GM04504 (cell line): ENCODE results near the gene MINK1.
"Not testable (repeated sequence)": the region's sequence is repeated elsewhere in the genome, so short reads cannot be mapped to it uniquely, and the experiment has no call there.

ENCODE experiments used
- DNase-seq: peaks from one replicate; pipeline ENCODE4 v3.0.0-alpha.2; 2012; ENCODE audit warnings: low read depth

Gene MINK1

DNA sequence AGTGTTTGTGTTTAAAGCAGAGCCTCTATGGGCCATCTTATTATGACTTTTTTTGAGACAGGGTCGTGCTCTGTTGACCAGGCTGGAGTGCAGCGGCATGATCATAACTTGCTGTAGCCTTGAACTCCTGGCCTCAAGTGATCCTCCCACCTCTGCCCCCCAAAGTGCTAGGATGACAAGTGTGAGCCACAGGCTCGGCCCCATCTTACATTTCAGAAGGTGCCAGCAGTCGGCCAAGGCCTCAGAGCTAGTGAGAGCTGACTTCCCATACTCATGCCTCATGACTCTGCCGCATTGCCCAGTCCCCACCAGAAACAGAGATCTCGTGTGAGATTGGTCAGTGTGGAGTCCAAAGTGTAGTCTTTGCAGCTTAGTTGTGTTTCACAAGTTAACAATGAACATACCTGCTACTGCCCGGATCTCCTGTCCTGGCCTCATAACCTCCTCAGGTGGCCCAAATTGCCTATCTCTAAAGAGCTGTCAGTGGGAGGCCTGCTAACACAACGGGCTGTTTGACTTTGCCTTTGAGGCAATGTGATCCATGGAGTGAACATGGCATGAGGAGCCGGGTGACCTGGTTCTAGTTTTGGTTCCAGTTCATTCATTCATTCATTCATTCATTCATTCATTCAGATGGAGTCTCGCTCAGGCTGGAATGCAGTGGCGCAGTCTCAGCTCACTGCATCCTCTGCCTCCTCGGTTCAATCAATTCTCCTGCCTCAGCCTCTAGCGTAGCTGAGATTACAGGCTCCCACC lies 13.7 kb downstream of the MINK1 start:
- no peak for DNase-seq

DNA sequence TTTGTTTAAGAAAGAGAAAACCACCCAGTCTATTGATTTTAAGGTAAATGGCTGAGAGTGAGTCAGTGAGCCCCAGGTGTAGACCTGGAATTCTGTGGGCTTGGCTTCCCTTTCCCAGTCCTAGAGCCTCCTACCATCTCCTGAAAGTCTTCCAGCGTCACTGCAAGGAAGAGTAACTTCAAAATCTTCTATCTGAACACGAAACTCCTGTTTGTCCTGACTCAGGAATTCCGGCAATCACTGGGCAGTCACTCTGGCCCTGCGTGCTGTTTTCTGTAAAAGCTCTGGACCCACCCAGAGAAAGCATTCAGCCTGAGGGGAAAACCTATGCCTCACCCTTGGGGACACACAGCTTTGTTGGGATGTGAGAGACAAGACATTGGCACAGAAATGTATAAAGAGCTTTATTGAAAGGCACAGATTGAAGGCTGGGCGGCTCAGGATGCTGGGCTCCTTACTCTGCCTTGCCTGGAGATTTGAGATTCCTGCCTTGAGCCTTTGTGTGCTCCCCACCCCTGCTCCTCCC lies 15.9 kb downstream of the MINK1 start:
- DNase-seq: no peak

DNA sequence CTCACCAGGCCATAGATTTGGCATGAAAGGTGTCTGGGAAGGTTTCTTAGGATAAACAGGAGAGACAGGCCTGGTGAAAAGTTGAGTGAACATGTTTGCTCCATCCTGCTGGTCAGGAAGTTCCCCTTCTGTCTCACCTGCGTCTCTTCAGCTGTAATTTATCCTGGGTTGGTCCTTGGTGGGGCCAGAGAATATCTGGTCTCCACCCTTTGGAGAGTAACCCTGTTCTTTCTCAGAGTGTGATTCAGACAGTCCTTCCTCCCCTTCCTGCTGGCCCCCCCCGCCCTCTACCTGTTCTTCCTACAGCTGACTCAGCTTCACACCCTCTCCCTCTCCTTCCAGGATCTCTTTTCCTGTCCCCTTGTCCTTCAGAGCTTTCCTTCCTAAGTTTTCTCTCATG lies 17.1 kb downstream of the MINK1 start:
- DNase-seq: no peak

- no peak for DNase-seq
These were observed 17.9 kb downstream of the MINK1 start for GRCh38 chr17:4851084-4851483.

DNA sequence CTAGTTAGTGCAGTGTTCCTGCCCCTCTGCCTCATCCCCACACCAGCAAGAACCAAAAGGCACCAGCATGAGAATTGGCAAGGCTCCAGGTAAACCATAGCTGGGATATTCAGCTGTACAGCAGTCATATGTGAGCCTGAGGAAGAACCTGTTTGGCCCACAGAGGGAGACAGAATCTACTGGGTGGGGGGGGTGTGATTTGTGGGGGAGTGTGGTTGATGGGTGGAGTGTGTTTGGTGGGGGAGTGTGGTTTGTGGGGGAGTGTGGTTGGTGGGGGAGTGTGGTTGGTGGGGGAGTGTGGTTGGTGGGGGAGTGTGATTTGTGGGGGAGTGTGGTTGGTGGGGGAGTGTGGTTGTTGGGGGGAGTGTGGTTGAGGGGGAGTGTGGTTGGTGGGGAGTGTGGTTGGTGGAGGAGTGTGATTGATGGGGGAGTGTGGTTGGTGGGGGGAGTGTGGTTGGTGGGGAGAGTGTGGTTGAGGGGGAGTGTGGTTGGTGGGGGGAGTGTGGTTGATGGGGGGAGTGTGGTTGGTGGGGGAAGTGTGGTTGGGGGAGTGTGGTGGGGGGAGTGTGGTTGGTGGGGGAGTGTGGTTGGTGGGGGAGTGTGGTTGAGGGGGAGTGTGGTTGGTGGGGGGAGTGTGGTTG lies 19.5 kb downstream of the MINK1 start:
- peak; percentile 29 for DNase-seq

DNA sequence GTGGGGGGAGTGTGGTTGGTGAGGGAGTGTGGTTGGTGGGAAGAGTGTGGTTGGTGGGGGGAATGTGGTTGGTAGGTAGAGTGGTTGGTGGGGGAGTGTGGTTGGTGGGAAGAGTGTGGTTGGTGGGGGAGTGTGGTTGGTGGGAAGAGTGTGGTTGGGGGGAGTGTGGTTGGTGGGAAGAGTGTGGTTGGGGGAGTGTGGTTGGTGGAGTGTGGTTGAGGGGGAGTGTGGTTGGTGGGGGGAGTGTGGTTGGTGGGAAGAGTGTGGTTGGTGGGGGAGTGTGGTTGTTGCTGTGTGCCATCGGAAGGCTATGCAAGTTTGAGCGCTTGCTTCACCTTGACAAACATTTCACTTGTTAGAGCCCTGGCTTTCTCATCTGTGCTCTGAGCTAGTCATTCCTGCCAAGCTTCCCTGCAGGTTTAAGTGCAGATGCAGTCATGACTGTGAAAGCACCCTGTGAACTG lies 20.1 kb downstream of the MINK1 start:
- no peak for DNase-seq

DNA sequence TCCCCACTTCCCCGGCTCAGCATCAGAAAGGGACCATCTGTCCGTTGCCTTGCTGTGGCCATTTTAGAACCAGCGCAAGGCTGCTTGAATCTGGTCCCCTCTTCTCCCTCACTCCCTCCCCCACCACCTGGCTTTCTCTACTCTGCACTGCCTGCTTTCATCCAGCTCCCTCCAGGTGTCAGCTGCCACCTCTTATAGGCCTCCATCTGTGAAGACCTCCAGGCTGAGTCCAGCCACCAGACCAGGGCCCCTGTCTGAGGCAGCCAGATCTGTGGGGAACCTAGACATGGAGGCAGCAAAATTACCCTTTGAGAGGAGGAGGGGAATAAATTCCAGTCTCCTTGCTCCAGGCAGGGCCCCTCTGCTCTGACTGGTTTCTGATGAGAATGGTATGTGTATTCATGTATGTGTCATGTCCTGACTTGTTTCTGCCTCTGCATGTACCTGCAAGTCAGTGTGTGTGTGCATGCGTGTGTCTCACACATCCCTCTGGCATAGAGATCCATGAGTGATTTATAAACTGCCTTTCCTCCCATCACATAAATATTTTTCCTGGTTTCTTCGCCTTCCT lies 21.1 kb downstream of the MINK1 start:
- no peak for DNase-seq

DNA sequence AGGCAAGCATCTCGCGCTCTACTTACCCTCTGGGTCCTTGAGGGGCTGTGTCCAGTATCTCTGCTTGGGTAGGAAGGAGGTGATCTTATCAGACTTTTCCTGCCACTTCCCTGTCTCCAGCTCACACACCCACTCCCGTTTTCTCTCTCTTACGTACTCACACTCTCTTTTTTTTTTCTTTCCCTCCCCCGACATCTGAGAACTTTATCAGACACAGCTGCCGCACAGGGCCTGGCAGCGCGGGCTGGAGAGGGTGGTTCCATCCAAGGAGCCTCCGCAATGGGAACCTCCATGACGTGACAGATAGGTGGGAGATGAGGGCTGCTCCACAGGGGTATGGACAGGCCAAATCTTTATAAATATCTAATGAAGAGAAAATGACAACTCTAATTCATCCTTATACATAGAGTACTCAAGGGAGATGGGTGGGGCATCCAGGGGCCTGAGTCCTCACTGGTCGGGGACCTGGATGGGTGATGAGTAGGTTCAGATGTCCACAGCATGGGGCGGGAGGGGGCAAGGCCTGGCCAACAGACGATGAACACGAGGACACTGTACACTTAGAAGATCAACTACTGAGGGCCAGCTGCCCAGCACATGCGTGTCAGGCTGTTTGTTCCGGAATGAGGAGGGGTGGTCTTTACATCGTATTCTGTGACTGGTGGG lies 23.3 kb downstream of the MINK1 start:
- no peak for DNase-seq

DNA sequence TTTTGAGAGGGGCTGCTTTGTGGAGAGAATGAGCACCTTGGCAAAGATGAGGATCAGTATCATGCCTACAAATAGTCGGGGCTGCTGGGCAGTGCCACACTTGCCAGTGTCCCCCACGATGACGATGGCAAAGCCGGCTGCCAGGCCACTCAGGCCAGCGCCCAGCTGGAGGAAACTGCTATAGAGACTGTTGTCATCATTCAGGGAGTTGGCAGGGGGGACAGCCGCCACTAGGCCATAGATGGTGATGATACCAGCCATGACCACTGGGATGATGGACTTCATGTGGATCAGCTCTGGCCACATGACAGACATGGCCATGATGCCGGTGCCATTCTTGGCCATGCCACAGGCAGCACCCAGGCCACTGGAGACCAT lies 23.8 kb downstream of the MINK1 start:
- no peak for DNase-seq

- DNase-seq: not testable (repeated sequence)
These were observed 24.2 kb downstream of the MINK1 start for GRCh38 chr17:4857347-4857746.

DNA sequence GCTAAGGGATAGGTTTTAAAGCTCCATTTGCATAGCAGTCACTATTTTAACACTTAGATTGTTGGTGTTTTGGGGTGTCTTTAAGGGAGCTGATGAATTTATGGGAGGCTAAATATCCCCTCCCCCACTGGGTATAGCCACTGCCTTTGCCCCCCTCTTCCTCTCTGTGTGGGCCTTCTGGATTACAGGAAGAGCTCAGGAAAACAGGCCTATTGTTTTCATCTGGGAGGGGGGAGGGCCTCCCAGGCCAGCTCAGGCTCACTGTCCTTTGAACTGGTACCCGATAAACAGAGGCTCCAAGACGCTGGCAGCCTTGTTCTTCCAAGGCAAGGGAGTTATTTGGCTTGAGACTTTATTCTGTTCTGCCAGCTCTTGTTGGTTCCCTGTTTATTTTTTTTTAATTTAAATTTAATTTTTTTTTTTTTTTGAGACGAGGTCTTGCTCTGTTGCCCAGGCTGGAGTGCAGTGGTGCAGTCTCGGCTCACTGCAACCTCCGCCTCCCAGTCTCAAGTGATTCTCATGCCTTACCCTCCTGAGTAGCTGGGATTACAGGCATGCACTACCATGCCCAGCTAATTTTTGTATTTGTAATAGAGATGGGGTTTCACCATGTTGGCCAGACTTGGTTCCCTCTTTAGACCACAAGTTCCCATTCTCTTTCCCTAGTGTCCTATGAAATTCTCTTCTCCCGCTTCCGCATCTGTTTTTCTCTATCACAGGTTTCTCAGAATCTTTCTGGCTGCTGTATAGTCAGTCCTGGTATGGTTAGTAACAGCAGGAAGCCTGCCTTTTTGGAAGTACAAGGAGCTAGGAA lies 25.1 kb downstream of the MINK1 start:
- DNase-seq: no peak

- DNase-seq: no peak
These were observed 25.7 kb downstream of the MINK1 start for GRCh38 chr17:4858882-4859260.

DNA sequence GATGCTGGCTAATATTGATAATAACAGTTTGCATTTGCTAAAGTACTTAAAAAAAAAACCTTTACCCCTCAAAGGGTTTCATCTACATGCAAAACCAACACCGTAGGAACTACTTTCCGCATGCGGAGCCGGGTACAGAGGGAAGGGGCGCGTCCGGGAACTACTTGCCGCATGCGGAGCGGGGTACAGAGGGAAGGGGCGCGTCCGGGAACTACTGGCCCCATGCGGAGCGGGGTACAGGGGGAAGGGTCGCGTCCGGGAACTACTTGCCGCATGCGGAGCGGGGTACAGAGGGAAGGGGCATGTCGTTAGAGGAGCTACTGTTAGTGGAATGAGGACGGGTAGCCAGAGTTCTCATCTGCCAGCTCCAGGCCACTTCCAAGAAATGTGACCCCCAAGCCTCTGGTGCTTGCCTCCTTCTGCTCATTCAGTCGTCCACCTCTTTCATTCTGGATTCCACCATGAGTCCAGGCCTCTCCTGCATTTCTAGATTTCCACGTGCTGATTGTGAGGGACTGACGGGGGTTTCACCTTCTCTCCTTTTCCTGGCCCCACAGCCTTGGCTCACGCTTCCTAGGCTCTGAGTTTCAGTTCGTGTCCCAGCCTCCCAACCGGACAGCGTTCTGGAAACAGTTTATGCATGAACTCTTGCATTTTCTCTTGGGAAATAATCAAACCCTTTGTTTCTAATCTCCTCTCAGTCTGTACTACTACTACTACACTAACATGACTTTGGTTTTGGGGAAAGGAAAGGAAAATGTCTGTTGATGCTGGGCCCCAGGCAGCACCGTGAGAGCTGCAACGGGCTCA lies 26.9 kb downstream of the MINK1 start:
- DNase-seq: no peak

DNA sequence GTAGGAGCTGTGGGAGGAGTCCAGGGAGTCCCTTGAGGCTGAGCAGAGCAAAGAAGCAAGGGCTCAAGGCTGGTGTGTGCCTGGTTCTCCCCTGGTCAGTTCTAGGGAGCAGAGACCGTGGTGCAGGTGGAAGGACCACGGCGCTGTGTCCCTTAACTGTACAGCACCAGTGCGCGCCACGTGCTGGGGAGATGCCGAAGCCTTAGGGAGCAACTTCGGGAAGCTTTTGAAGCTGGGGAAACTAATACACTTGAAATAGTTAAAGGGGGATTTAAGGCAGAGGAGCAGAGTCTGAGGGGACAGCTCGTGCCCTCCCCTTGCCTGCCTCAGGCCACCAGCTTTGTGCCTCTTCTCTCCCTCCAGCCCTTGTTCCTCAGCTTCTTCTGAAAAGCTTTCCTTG lies 27.5 kb downstream of the MINK1 start:
- DNase-seq: no peak

GRCh38 chr17:4861052-4861451 lies 27.9 kb downstream of the MINK1 start:
- no peak for DNase-seq

DNA sequence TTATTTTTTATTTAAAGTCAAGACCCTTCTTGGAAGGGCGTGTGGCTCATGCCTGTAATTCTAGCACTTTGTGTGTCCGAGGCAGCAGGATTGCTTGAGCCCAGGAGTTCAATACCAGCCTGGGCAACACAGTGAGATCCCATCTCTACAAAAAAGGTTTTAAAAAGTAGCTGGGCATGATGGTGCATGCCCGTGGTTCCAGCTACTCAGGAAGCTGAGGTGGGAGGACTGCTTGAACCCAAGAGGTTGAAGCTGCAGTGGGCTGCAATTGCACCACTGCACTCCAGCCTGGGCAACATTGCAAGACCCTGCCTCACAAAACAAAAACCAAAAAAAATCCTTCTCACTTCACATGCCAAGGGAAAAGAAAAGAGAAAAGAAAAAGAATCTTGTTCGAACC lies 29.6 kb downstream of the MINK1 start:
- no peak for DNase-seq

- DNase-seq: no peak
These were observed 30.2 kb downstream of the MINK1 start for GRCh38 chr17:4863321-4863720.

DNA sequence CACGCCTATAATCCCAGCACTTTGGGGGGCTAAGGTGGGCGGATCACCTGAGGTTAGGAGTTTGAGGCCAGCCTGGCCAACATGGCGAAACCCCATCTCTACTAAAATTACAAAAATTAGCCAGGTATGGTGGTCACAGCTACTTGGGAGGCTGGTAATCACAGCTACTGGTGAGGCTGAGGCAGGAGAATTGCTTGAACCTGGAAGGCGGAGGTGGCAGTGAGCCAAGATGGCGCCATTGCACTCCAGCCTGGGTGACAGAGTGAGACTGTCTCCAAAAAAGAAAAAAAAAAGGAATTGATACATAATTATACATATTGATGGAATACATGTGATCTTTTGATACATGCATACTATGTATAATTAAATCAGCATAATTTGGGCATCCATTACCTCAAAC lies 34.4 kb downstream of the MINK1 start:
- not testable (repeated sequence) for DNase-seq

DNA sequence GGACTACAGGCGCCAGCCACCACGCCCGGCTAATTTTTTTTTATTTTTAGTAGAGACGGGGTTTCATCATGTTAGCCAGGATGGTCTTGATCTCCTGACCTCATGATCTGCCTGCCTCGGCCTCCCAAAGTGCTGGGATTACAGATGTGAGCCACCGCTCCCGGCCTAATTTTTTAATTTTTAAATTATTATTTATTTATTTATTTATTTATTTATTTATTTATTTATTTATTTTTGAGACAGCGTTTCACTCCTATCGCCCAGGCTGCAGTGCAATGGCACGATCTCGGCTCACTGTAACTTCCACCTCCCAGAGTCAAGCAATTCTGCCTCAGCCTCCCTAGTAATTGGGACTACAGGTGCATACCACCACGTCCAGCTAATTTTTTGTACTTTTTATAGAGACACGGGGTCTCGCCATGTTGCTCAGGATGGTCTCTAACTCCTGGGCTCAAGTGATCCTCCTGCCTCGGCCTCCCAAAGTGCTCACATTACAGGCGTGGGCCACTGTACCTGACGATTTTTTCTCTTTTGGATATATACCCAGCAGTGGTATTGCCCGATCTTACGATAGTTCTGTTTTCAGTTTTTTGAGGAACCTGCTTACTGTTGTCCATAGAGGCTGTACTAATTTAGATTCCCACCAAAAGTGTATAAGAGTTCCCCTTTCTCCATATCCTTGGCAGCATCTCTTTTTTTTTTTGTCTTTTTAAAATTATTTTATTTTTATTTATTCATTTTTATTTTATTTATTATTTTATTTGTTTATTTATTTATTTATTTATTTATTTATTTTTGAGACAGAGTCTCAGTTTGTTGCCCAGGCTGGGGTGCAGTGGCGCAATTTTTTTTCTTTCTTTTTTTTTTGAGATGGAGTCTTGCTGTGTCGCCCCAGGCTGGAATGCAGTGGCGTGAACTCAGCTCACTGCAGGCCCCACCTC lies 36.2 kb downstream of the MINK1 start:
- DNase-seq: not testable (repeated sequence)

- DNase-seq: no peak
These were observed 37.7 kb downstream of the MINK1 start for GRCh38 chr17:4870855-4871254.
